ENCODE measurements around the gene RFNG. TPM values are rescaled to one million over a fixed set of nuclear protein-coding genes. Genes with fewer than 3 reads are reported as not detected.

The RFNG gene
- total and polyA plus RNA-seq, 2 of the 13 experiments (the other 11 are each of a cell fraction or from before 2014, with no cell fraction given) = 61.4 to 64.0 TPM

- TF ChIP-seq ZBTB40 (IDR thresholded peaks at IDR 0.05) (no peak), ZBTB40 (CRISPR knock-in tag; IDR thresholded peaks at IDR 0.05) (peak; percentile 14; the same call in 1 of the 2 replicates), GFI1 (CRISPR knock-in tag; IDR thresholded peaks at IDR 0.05; ENCODE audit: borderline replicate concordance) (peak; percentile 27; the same call in 1 of the 2 replicates), KAT8 (CRISPR knock-in tag; IDR thresholded peaks at IDR 0.05) (peak; percentile 62; the same call in 1 of the 2 replicates), NFRKB (IDR thresholded peaks at IDR 0.05) (no peak), PRDM4 (CRISPR knock-in tag; IDR thresholded peaks at IDR 0.05; ENCODE audit: borderline replicate concordance) (0 out of 2 replicates have a peak, but pooled peaks have one; percentile 19), CREBL2 (CRISPR knock-in tag; IDR thresholded peaks at IDR 0.05; ENCODE audit: borderline replicate concordance) (no peak), FOXP1 (IDR thresholded peaks at IDR 0.05) (no peak), FOXP1 (CRISPR knock-in tag; IDR thresholded peaks at IDR 0.05) (no peak), FOXJ3 (CRISPR knock-in tag; IDR thresholded peaks at IDR 0.05; ENCODE audit: borderline replicate concordance) (no peak), NR2F2 (IDR thresholded peaks at IDR 0.05; ENCODE audit: borderline replicate concordance, low read depth) (no peak), ZMAT3 (CRISPR knock-in tag; conservative IDR thresholded peaks at IDR 0.05) (peak; percentile 91), ZNF773 (CRISPR knock-in tag; IDR thresholded peaks at IDR 0.05; ENCODE audit: borderline replicate concordance) (peak; percentile 95; the same call in 1 of the 2 replicates)
- TF ChIP-seq, protein P1, sequence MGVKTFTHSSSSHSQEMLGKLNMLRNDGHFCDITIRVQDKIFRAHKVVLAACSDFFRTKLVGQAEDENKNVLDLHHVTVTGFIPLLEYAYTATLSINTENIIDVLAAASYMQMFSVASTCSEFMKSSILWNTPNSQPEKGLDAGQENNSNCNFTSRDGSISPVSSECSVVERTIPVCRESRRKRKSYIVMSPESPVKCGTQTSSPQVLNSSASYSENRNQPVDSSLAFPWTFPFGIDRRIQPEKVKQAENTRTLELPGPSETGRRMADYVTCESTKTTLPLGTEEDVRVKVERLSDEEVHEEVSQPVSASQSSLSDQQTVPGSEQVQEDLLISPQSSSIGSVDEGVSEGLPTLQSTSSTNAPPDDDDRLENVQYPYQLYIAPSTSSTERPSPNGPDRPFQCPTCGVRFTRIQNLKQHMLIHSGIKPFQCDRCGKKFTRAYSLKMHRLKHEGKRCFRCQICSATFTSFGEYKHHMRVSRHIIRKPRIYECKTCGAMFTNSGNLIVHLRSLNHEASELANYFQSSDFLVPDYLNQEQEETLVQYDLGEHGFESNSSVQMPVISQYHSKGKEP (CRISPR knock-in tag; IDR thresholded peaks at IDR 0.05) = no peak
- TF ChIP-seq, protein P2, sequence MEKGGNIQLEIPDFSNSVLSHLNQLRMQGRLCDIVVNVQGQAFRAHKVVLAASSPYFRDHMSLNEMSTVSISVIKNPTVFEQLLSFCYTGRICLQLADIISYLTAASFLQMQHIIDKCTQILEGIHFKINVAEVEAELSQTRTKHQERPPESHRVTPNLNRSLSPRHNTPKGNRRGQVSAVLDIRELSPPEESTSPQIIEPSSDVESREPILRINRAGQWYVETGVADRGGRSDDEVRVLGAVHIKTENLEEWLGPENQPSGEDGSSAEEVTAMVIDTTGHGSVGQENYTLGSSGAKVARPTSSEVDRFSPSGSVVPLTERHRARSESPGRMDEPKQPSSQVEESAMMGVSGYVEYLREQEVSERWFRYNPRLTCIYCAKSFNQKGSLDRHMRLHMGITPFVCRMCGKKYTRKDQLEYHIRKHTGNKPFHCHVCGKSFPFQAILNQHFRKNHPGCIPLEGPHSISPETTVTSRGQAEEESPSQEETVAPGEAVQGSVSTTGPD (CRISPR knock-in tag; IDR thresholded peaks at IDR 0.05) = no peak
Measured at GRCh38 chr17:82098169-82098938, 46.7 kb upstream of the RFNG start, which contains the start of gene FASN (continued).
